Erythroblast (primary cell): ENCODE measurements around the gene SLC38A8.

ENCODE experiments used
- DNase-seq, 2 experiments: peaks; one replicate each; lab custom pipeline; 2025; lab: John Stamatoyannopoulos, UW
- GATA1 ChIP-seq: IDR thresholded peaks from 2 replicates; pipeline ENCODE4 v1.6.1; 2011; ENCODE audit warnings: low read depth, mild to moderate bottlenecking, control low read depth, low read length, moderate library complexity
- POLR2A ChIP-seq: IDR thresholded peaks from 2 replicates; pipeline ENCODE4 v1.6.1; 2011; ENCODE audit warnings: mild to moderate bottlenecking, low read length

The SLC38A8 gene

DNA sequence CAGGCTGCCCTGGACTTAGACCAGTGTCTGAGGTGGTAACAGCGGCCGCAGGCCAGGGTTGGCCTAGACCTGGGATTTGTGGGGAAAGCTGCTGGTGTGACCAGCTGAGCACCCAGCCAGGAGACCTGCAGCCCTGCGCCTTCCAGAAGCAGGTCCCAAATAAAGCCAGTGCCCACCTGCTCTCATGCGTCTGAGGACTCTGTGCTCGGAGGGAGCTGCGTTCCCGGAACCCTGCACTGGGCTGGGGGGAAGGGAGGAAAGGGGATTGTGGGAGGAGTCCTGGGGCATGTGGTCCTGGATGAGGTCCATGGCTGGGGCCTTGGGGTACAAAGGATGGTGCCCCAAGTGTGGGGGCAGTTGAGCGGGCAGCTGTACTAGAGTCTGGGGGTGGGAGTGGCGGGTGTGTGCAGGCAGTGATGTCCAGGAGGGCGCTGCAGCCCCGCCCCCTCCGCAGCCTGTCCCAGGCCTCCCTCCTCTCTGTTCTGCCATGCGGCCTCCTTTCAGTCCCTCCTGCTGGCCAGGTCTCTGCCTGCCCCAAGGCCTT, 76.4 kb downstream of the SLC38A8 start:
- no peak for DNase-seq
- TF ChIP-seq POLR2A (no peak), GATA1 (no peak)

DNA sequence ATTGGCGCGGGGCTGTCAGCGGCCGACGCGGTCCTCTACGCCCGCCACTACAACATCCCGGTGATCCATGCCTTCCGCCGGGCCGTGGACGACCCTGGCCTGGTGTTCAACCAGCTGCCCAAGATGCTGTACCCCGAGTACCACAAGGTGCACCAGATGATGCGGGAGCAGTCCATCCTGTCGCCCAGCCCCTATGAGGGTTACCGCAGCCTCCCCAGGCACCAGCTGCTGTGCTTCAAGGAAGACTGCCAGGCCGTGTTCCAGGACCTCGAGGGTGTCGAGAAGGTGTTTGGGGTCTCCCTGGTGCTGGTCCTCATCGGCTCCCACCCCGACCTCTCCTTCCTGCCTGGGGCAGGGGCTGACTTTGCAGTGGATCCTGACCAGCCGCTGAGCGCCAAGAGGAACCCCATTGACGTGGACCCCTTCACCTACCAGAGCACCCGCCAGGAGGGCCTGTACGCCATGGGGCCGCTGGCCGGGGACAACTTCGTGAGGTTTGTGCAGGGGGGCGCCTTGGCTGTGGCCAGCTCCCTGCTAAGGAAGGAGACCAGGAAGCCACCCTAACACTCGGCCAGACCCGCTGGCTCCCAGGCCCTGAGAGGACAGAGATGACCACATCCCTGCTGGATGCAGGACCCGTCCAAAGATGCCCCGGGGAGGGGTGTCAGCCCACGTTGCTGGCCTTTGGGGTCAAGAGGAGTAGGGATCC, 77.0 kb downstream of the SLC38A8 start:
- TF ChIP-seq GATA1 (no peak), POLR2A (no peak)
- DNase-seq = no peak

DNA sequence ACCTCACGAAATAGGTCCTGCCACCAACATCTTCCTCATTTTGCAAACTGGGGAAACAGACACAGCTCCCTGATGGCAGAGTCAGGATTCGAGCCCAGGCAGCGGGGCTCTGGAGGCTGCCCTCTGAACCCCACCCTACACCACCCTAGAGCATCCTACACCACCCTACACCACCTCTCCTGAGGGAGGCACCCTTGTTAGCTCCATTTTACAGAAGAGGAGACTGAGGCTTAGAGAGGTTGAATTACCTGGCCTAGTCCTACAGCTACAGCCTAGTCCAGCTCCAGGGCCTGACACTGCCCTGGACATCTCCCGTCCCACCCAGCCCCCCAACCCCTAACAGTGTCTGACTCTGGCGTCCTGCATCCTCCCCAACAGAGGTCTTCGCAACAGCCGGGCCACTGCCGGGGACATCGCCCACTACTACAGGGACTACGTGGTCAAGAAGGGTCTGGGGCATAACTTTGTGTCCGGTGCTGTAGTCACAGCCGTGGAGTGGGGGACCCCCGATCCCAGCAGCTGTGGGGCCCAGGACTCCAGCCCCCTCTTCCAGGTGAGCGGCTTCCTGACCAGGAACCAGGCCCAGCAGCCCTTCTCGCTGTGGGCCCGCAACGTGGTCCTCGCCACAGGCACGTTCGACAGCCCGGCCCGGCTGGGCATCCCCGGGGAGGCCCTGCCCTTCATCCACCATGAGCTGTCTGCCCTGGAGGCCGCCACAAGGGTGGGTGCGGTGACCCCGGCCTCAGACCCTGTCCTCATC, 77.7 kb downstream of the SLC38A8 start:
- TF ChIP-seq POLR2A (no peak), GATA1 (no peak)
- no peak for DNase-seq

GRCh38 chr16:83963277-83964119, 79.1 kb downstream of the SLC38A8 start:
- no peak for TF ChIP-seq POLR2A
- DNase-seq = no peak

DNA sequence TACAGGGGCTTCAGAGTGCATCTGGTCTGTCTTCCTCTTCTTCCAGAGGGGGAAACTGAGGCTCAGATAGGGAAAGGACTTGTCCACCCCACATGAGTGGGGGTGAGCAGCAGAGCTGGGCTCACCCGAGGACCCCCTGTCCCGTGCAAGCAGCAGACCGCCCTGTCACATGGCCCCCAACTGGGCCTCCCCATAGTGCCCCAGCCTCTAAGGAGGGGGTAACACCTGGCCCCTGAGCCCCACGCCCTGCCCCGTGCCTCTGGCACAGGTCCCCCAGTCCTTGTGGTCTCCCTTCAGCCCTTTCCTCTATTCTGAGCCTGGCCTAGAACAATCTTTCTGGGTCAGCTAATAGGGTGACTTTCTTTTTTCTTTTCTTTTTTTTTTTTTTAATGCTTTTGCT, 81.0 kb downstream of the SLC38A8 start:
- no peak for DNase-seq

GRCh38 chr16:83960521-83961249, 81.9 kb downstream of the SLC38A8 start:
- no peak for DNase-seq
- TF ChIP-seq GATA1 = no peak
- TF ChIP-seq POLR2A = no peak

More for the DNA sequence above, 81.0 kb downstream of the SLC38A8 start:
- TF ChIP-seq POLR2A = no peak
- TF ChIP-seq GATA1 = no peak
